ENCODE measurements around the gene NEK5.
"Not testable (repeated sequence)": the region's sequence is repeated elsewhere in the genome, so short reads cannot be mapped to it uniquely, and the experiment has no call there.

The NEK5 gene

GRCh38 chr13:52034616-52035226, 94.2 kb downstream of the NEK5 start:
- no peak for FAIRE-seq
- no peak for DNase-seq (ENCODE audit: insufficient read length, low spot score)
- TF ChIP-seq CTCF (IDR thresholded peaks at IDR 0.05; ENCODE audit: insufficient read depth, missing control alignments) = no peak

- TF ChIP-seq CTCF (IDR thresholded peaks at IDR 0.05; ENCODE audit: insufficient read depth, missing control alignments) = no peak
- DNase-seq (ENCODE audit: insufficient read length, low spot score) = no peak
- FAIRE-seq = no peak
These were observed 95.8 kb downstream of the NEK5 start for GRCh38 chr13:52033039-52033438.

GRCh38 chr13:52030401-52030800, 98.5 kb downstream of the NEK5 start:
- DNase-seq (ENCODE audit: insufficient read length, low spot score); FAIRE-seq: not testable (repeated sequence)

GRCh38 chr13:52029569-52029968, 99.3 kb downstream of the NEK5 start:
- TF ChIP-seq CTCF (IDR thresholded peaks at IDR 0.05; ENCODE audit: insufficient read depth, missing control alignments) = no peak
- FAIRE-seq (no peak), DNase-seq (ENCODE audit: insufficient read length, low spot score) (no peak)

GRCh38 chr13:52027832-52028231, 101.0 kb downstream of the NEK5 start:
- FAIRE-seq = no peak
- DNase-seq (ENCODE audit: insufficient read length, low spot score) = no peak
- TF ChIP-seq CTCF (IDR thresholded peaks at IDR 0.05; ENCODE audit: insufficient read depth, missing control alignments) = no peak

- TF ChIP-seq CTCF (IDR thresholded peaks at IDR 0.05; ENCODE audit: insufficient read depth, missing control alignments) = no peak
- FAIRE-seq = no peak
- no peak for DNase-seq (ENCODE audit: insufficient read length, low spot score)
These were observed 102.6 kb downstream of the NEK5 start for GRCh38 chr13:52026246-52026626.

GRCh38 chr13:52025475-52026245, 103.2 kb downstream of the NEK5 start:
- DNase-seq (ENCODE audit: insufficient read length, low spot score) = no peak
- FAIRE-seq = no peak
- TF ChIP-seq CTCF (IDR thresholded peaks at IDR 0.05; ENCODE audit: insufficient read depth, missing control alignments) = no peak

Measured in D721Med (cell line).